ENCODE measurements around the gene CEP104. TPM values are rescaled to one million over a fixed set of nuclear protein-coding genes. Genes with fewer than 3 reads are reported as not detected.
A peak's percentile ranks its signal among the peaks of the same experiment; 100 is the strongest.

Gene CEP104
- polyA plus RNA-seq (2013, experiment 1 of 2; ENCODE audit: insufficient read length) = 32.2 TPM
- 36.1 TPM for polyA plus RNA-seq (2013, experiment 2 of 2; ENCODE audit: insufficient read length)

DNA sequence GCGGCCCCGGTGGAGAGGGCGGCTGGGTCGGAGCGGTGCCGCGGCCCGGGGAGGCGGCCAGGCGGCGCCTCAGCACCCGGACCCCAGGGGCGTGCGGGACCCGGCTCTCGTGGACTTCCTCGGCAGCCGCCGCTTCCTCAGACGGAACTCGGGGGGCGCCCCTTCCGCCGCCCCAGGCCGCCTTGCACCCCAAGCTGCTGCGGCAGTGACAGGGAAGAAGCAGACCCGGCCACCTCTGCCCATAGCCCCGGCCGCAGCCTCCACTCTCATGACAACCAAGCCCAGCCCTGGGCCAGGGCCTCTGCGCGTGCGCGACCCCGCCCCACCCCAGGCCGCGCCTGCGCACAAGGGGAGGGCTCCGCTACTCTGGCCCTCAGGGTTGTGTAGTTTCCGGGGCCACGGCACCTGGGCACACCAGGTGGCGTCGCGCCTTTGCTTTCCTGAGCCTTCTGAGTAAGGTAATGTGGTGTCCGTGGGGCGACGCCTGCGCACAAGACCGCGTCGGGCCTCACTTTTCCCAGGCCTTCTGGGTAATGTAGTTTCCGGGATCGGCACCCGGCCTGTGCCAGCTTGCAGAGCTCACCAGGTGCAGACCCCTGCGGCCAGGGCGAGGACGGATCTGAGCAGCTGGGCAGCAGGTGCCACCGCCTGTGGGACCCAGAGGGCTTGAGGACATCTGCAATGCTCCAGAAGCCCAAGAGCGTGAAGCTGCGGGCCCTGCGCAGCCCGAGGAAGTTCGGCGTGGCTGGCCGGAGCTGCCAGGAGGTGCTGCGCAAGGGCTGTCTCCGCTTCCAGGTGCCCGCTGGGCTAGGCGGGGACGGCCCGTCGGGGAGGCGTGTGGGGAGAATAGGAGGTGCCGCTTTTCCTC is at the start of gene CEP104, which contains the start of gene DFFB:
Gene CEP104, minus strand, starts transcription at position 289 of the 868 bp plus-strand sequence. CDS start 4,804 bp downstream, outside the sequence.
Gene DFFB, plus strand, starts transcription at position 554 of the 868 bp plus-strand sequence. Its CDS starts 128 bp downstream, at position 682.
- DNase-seq = peak; percentile 73

GRCh38 chr1:3906672-3907020 is 49.6 kb upstream of the CEP104 start:
- no peak for DNase-seq

DNA sequence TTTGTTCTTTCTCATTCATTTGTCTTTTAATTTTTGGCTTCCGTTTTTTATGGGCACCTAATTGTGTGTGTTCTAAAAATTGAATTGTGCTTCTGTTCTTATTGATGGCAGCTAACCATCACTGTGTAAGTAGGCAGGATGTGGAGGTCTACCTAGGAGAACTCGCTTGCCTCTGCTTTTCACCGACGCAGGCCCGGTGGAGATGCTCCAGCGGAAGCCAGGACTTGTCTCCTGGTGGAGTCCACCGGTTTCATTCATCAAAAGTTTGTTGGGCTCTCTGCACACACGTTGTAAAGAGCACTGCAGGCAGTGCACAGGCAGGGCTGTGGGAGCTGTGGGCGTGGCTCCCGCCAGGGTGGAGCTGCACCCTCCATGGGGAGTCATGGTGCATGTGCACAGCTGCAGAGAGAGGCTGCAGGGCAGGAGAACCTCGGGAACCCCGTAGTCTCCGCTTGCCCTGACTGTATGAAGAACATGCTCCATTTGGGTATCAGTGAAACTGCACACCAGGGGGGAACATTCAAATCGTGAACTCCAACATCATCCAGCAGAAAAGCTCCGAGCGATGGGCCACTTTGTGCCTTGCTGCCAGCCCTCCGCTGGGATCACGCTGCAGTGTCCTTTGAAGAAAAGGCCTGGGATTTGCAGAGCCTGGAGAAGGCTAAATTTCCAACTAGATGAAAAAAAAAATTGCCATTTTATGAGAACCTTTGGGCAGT is 49.1 kb upstream of the CEP104 start:
- no peak for DNase-seq

- DNase-seq = no peak
Observed at GRCh38 chr1:3905266-3905952, 48.4 kb upstream of the CEP104 start.

GRCh38 chr1:3904843-3905185 is 47.8 kb upstream of the CEP104 start:
- DNase-seq = no peak

DNA sequence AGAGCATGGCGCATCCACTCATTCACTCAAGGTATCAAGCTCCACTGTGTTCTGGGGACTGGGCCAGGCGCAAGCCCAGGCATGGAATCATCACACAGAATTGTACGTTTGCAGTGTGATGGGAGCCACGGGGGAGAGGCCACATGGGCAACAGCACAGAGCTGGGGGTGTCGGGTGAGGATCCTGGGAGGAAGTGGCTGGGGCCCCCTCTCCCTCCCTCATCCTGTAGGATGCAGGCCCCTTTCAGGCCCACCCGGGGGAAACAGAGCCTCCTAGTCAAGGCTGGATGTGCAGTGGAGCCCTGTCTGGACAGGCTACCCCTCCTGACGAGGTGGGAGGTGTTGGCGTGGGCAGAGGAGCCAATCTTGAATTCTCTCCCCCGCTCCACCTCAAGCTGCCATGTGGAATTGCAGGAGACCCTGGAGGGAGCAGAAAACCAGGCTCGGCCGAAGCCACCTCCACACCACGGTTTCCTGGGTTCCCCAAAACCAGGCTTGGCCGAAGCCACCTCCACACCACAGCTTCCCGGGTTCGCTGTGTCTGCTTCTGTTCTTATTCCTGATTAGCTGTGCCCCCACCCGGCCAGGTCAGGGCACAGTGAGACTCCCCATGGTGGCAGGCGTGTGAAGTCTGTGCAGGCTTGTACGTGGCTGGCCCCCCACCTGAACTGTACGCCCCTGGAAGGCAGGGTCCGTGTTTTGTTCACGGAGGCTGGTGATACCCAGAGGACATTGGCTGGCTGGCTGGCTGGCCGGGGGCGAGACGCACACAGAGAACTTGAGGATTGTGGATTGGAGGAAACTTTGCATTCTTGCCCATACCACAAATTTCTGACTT is 47.2 kb upstream of the CEP104 start:
- no peak for DNase-seq

GRCh38 chr1:3903141-3904005 is 46.4 kb upstream of the CEP104 start:
- no peak for DNase-seq

GRCh38 chr1:3902571-3903091 is 45.6 kb upstream of the CEP104 start:
- no peak for DNase-seq

- no peak for DNase-seq
Observed at GRCh38 chr1:3902111-3902511, 45.1 kb upstream of the CEP104 start.

GRCh38 chr1:3900969-3901529 is 44.0 kb upstream of the CEP104 start:
- DNase-seq = peak; percentile 97

DNA sequence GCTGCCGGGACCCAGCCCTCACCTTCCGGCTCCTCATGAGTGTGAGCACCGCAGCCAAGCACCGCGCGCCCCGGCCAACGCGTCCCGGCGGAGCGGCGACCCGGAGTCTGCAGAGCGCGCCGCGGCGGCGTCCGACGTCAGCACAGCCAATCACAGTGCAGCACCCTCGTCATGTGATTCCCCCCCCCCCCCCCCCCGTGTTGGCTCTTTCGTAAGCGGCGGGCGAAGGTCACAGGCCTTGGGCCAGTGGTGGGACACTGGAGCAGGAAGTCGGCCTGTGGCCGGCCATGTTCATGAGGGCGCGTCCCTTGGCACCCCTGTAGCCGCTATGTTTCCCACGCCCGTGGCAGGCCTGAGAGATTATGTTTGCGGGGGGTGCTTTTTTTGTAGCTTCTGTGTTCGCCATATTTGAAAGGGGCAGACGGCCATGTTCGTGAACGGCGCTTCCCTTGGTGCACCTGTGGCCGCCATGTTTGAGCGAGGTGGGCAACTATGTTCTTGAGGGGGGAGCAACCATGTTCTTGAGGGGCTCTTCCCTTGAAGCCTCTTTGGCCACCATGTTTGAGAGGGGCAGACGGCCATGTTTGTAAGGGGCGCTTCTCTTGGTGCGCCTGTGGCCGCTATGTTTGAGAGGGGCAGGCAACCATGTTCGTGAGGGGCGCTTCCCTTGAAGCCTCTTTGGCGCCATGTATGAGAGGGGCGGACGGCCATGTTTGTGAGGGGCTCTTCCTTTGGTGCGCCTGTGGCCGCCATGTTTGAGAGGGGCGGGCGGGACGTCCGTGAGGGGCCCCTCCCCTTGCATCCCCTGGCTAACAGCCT is 43.3 kb upstream of the CEP104 start, which contains the start of gene C1orf174:
Gene C1orf174, minus strand, starts transcription at position 123 of the 819 bp plus-strand sequence. Its CDS starts 86 bp downstream, at position 37.
- DNase-seq = peak; percentile 100

DNA sequence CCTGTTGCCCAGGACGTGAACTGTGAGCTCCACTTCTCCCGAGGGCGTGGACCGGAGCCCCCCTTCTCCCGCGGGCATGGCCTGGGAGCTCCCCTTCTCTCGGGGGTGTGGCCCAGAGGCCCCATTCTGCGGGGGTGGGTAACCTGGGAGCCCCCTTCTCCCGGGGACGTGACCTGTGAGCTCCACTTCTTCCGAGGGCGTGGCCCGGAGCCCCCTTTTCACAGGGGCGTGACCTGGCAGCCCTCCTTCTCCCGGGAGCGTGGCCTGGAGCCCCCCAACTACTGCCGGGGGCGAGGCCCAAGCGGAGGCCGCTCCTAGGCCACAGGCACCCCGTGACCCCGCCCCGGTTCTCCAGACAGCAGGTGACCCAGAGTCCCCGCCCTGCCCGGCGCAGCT is 42.7 kb upstream of the CEP104 start:
- no peak for DNase-seq

DNA sequence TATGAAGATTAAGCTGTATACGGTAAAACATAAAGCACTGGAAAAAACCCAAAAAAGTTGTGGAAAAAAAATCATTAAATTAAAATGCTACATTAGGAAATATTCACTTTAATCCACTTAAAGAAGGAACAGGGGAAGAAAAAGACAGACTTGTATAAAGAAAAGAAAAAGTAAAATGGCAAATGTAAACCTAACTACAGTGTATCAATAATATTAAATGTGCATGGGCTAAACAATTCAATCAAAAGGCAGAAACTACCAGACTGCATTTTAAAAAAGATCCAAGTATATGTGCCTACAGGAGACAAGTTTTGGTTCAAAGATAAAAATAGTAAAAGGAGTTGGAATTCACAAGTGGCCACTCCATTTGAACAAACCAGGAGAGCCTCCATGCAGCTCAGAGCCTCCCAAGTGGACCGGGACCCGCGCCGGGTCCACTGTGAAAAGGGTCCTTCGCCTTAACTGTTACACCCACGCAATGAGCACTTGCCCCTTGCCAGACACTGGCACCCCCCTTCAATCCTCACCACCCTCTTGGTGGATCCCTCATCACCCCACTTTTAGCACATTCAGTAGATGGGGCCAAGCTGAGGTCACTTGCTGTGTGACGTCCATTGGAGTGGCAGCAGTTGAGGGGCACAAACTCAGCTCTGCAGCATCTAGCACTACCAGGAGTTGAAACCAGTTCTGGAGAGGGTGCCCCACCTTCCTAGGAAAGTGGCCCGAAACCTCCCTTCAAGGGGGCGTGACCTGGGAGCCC is 42.2 kb upstream of the CEP104 start:
- DNase-seq = no peak

DNA sequence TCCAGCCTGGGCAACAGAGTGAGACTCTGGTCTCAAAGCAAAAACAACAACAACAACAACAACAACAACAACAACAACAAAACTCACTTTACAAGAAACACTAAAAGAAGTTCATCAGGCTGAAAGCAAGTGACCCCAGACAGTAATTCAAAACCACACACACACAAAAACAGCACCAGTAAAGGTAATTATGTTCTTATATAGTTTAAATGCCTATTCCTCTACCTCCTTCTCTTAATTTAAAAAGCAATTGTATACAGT is 41.4 kb upstream of the CEP104 start:
- no peak for DNase-seq

DNA sequence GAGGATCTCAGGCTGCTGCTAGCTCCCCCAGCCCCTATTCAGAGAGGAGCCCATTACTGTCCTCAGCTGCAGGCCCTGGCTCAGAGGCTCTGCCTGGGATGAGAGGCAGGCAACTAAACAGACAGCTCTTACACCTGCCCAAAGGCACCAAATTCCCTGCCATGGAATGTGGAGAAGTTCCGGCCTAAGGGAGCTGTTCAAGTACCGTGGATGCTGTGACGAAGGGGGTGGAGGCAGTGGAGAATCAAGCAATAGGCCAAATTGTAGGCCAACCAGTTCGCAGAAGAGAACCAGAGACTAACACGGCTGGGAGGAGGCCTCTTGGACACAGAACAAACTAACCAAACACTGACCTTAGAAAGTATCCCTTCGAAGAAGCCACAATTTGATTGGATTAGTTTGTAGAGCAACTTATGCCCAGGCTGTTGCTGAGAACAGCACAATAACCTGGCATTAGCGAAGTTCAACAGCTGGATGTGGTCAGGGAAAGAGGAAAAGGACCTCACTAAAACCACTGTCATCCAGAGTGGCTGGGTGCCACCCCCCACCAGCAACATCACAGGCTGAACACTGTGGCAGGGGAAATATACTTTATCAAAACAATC is 39.5 kb upstream of the CEP104 start:
- no peak for DNase-seq

- DNase-seq = no peak
Observed at GRCh38 chr1:3895951-3896325, 38.9 kb upstream of the CEP104 start.

GRCh38 chr1:3895279-3895950 is 38.4 kb upstream of the CEP104 start:
- no peak for DNase-seq

Measured in fibroblast of skin of abdomen (primary cell).